GM23248 (cell line): ENCODE data around the gene ANKRD50. TPM values are rescaled to one million over a fixed set of nuclear protein-coding genes. Genes with fewer than 3 reads are reported as not detected.

Experiments used
- DNase-seq: peaks from one replicate; pipeline ENCODE4 v3.0.0-alpha.2; 2015
- H2AFZ ChIP-seq: fragments of 200-600 bp; sonication (generic); 2 replicates; pipeline ENCODE4 v1.6.1; 2016; ENCODE audit warnings: antibody characterized with exemption
- H3F3A ChIP-seq: fragments of 200-600 bp; sonication (generic); 2 replicates; pipeline ENCODE4 v1.6.1; 2016; ENCODE audit warnings: mild to moderate bottlenecking, antibody characterized with exemption, mixed run types; ENCODE audit not compliant: insufficient read depth
- H3K27ac ChIP-seq: fragments of 200-600 bp; sonication (generic); 2 replicates; pipeline ENCODE4 v1.5.1; 2016; ENCODE audit warnings: mild to moderate bottlenecking
- H3K27me3 ChIP-seq: fragments of 200-600 bp; sonication (generic); replicated peaks from 2 replicates; pipeline ENCODE4 v1.6.1; 2016; ENCODE audit warnings: mild to moderate bottlenecking; ENCODE audit not compliant: insufficient read depth
- H3K36me3 ChIP-seq: fragments of 200-600 bp; sonication (generic); 2 replicates; pipeline ENCODE4 v1.6.1; 2016; ENCODE audit warnings: low read depth, mild to moderate bottlenecking
- H3K4me1 ChIP-seq: fragments of 200-600 bp; sonication (generic); 2 replicates; pipeline ENCODE4 v1.6.1; 2016; ENCODE audit warnings: mild to moderate bottlenecking; ENCODE audit not compliant: insufficient read depth
- H3K4me2 ChIP-seq: fragments of 200-600 bp; sonication (generic); one replicate; pipeline ENCODE4 v1.6.1; 2016; ENCODE audit warnings: mild to moderate bottlenecking; ENCODE audit not compliant: unreplicated experiment
- H3K4me3 ChIP-seq: fragments of 200-600 bp; sonication (generic); 2 replicates; pipeline ENCODE4 v1.5.1; 2016; ENCODE audit warnings: mild to moderate bottlenecking
- H3K79me2 ChIP-seq: fragments of 200-600 bp; sonication (generic); 2 replicates; pipeline ENCODE4 v1.6.1; 2016; ENCODE audit warnings: mild to moderate bottlenecking; ENCODE audit not compliant: insufficient read depth
- H3K9ac ChIP-seq: fragments of 200-600 bp; sonication (generic); 2 replicates; pipeline ENCODE4 v1.6.1; 2016; ENCODE audit warnings: mild to moderate bottlenecking
- H3K9me2 ChIP-seq: fragments of 200-600 bp; sonication (generic); 2 replicates; pipeline ENCODE4 v1.6.1; 2016; ENCODE audit warnings: mixed run types, mild to moderate bottlenecking, moderate library complexity; ENCODE audit not compliant: insufficient read depth
- H3K9me3 ChIP-seq: fragments of 200-600 bp; sonication (generic); one replicate; pipeline ENCODE4 v1.6.1; 2017; ENCODE audit warnings: low read depth
- H4K20me1 ChIP-seq: fragments of 200-600 bp; sonication (generic); 2 replicates; pipeline ENCODE4 v1.6.0; 2016; ENCODE audit not compliant: insufficient read depth
- EZH2 ChIP-seq: fragments of 200-600 bp; sonication (generic); IDR thresholded peaks from 2 replicates; pipeline ENCODE4 v1.6.1; 2018; ENCODE audit warnings: antibody characterized with exemption, mild to moderate bottlenecking; ENCODE audit not compliant: insufficient read depth, poor library complexity, severe bottlenecking
- EZH2phosphoT487 ChIP-seq: fragments of 200-600 bp; sonication (generic); IDR thresholded peaks from 2 replicates; pipeline ENCODE4 v1.6.1; 2018; ENCODE audit warnings: antibody characterized with exemption, moderate library complexity, mild to moderate bottlenecking, low read depth; ENCODE audit not compliant: insufficient read depth
- WGBS, 2 experiments: methylation state at CpG; one replicate each; pipeline ENCODE4 v1.1.6; 2015 to 2017; ENCODE audit warnings: low lambda C conversion rate in 2 of 2, low coverage in 1 of 2; ENCODE audit errors: missing lambda C conversion rate in 2 of 2; 5-methylcytosine and 5-hydroxymethylcytosine counted together
- in situ Hi-C: fragments of 300-500 bp; cut with MboI; formaldehyde crosslinking; loops from 2 replicates; pipeline ENCODE4 v1.15.0; 2020
- polyA plus RNA-seq: library from polyadenylated mRNA; unstranded; fragments of >200 nt; fragmentation: Nextera tagmentation; extraction: Ambion mirVana; gene quantifications from 2 replicates; pipeline ENCODE4 v1.2.1, GENCODE V29; 2016
- total RNA-seq: library from RNA; depleted of rRNA; stranded (reverse); fragments of >200 nt; shearing (Covaris generic); gene quantifications from 2 replicates; pipeline ENCODE4 v1.2.3, GENCODE V29; 2014

ANKRD50 gene
- total and polyA plus RNA-seq, 2 experiments from 2014 or later = 6.2 to 16.4 TPM

GRCh38 chr4:124650614-124651013 is 61.9 kb downstream of the ANKRD50 start:
- Histone ChIP-seq H3K79me2 (no peaks in the 10 kb centered on the region), H2AFZ (no peak overlapping the region), H3K9me2 (no peaks in the 10 kb centered on the region), H3K4me1 (no peaks in the 10 kb centered on the region), H3K36me3 (peaks cover 13% of the 10 kb centered on the region; the same call in 1 of the 2 replicates), H3K4me3 (no peak overlapping the region), H3K9ac (no peak overlapping the region), H4K20me1 (no peaks in the 10 kb centered on the region), H3K27ac (no peak overlapping the region), H3F3A (no peaks in the 10 kb centered on the region), H3K4me2 (no peak overlapping the region), H3K9me3 (no peaks in the 10 kb centered on the region), H3K27me3 (no peaks in the 10 kb centered on the region)
- 96% methylated on average over 17 to 30 of the region's 30 CpGs for WGBS, 2 experiments
- TF ChIP-seq EZH2phosphoT487 (no peak), EZH2 (no peak)
- DNase-seq = no peak
- in situ Hi-C loops = no loop called here

- in situ Hi-C loops = no loop called here
- WGBS, 2 experiments = 33 to 34% methylated on average over 2 of the region's 2 CpGs
- H3K9me3 ChIP-seq = no peaks in the 10 kb centered on the region
These were observed 64.9 kb downstream of the ANKRD50 start for GRCh38 chr4:124647599-124647998.

GRCh38 chr4:124644621-124645020 is 67.9 kb downstream of the ANKRD50 start:
- no peaks in the 10 kb centered on the region for H3K9me2 ChIP-seq
- H3K27ac ChIP-seq = no peak overlapping the region
- no peaks in the 10 kb centered on the region for H4K20me1 ChIP-seq
- H3K4me3 ChIP-seq = no peak overlapping the region
- H3K36me3 ChIP-seq = peaks cover 8% of the 10 kb centered on the region; the same call in 1 of the 2 replicates
- H3K4me1 ChIP-seq = peaks cover 20% of the 10 kb centered on the region
- in situ Hi-C loops = no loop called here
- H3K79me2 ChIP-seq = no peaks in the 10 kb centered on the region
- H2AFZ ChIP-seq = no peak overlapping the region
- peaks cover 12% of the 10 kb centered on the region; the same call in 1 of the 2 replicates for H3F3A ChIP-seq
- no peaks in the 10 kb centered on the region for H3K9me3 ChIP-seq
- TF ChIP-seq EZH2phosphoT487 (no peak), EZH2 (no peak)
- no peak overlapping the region for H3K9ac ChIP-seq
- 96 to 97% methylated on average over 3 of the region's 3 CpGs for WGBS, 2 experiments
- H3K4me2 ChIP-seq = no peak overlapping the region
- DNase-seq = no peak
- H3K27me3 ChIP-seq = no peaks in the 10 kb centered on the region

More at GRCh38 chr4:124647599-124647998, 64.9 kb downstream of the ANKRD50 start:
- no peaks in the 10 kb centered on the region for H3K79me2 ChIP-seq
- no peaks in the 10 kb centered on the region for H3K9me2 ChIP-seq
- H3K27me3 ChIP-seq = no peaks in the 10 kb centered on the region
- H3K4me3 ChIP-seq = no peak overlapping the region
- H2AFZ ChIP-seq = no peak overlapping the region
- DNase-seq = no peak
- H3K4me2 ChIP-seq = no peak overlapping the region
- H4K20me1 ChIP-seq = no peaks in the 10 kb centered on the region
- no peak for TF ChIP-seq EZH2phosphoT487
- TF ChIP-seq EZH2 = no peak
- peaks cover 3% of the 10 kb centered on the region; the same call in 1 of the 2 replicates for H3F3A ChIP-seq
- peaks cover 10% of the 10 kb centered on the region; the same call in 1 of the 2 replicates for H3K36me3 ChIP-seq
- no peak overlapping the region for H3K9ac ChIP-seq
- no peak overlapping the region for H3K27ac ChIP-seq
- H3K4me1 ChIP-seq = no peaks in the 10 kb centered on the region

- Histone ChIP-seq H3K9ac (no peak overlapping the region), H3K9me3 (no peaks in the 10 kb centered on the region), H3K27me3 (no peaks in the 10 kb centered on the region), H3K4me3 (no peak overlapping the region), H3K9me2 (no peaks in the 10 kb centered on the region), H3K4me1 (peaks cover 20% of the 10 kb centered on the region), H3K36me3 (peaks cover 8% of the 10 kb centered on the region; the same call in 1 of the 2 replicates), H2AFZ (no peak overlapping the region), H3K79me2 (no peaks in the 10 kb centered on the region), H3K4me2 (no peak overlapping the region), H4K20me1 (no peaks in the 10 kb centered on the region), H3K27ac (no peak overlapping the region), H3F3A (peaks cover 12% of the 10 kb centered on the region; the same call in 1 of the 2 replicates)
- TF ChIP-seq EZH2 (no peak), EZH2phosphoT487 (no peak)
- in situ Hi-C loops = no loop called here
- 84 to 94% methylated on average over 3 of the region's 3 CpGs for WGBS, 2 experiments
- no peak for DNase-seq
These were observed 69.7 kb downstream of the ANKRD50 start for GRCh38 chr4:124642846-124643245.

- H3K9me3 ChIP-seq = no peaks in the 10 kb centered on the region
- no peak overlapping the region for H3K9ac ChIP-seq
- H3K27me3 ChIP-seq = no peaks in the 10 kb centered on the region
- peaks cover 20% of the 10 kb centered on the region for H3K4me1 ChIP-seq
- peaks cover 8% of the 10 kb centered on the region; the same call in 1 of the 2 replicates for H3K36me3 ChIP-seq
- 65 to 69% methylated on average over 4 of the region's 4 CpGs for WGBS, 2 experiments
- TF ChIP-seq EZH2phosphoT487 (no peak), EZH2 (no peak)
- peak; percentile 86 for DNase-seq
- no peak overlapping the region for H3K4me2 ChIP-seq
- H3F3A ChIP-seq = peaks cover 12% of the 10 kb centered on the region; the same call in 1 of the 2 replicates
- H3K9me2 ChIP-seq = no peaks in the 10 kb centered on the region
- in situ Hi-C loops = no loop called here
- H2AFZ ChIP-seq = no peak overlapping the region
- no peak overlapping the region for H3K4me3 ChIP-seq
- H3K27ac ChIP-seq = no peak overlapping the region
- no peaks in the 10 kb centered on the region for H4K20me1 ChIP-seq
- H3K79me2 ChIP-seq = no peaks in the 10 kb centered on the region
These were observed 70.7 kb downstream of the ANKRD50 start for GRCh38 chr4:124641715-124642381.
